Measurements from ENCODE around the gene PCDHGA5. TPM values are rescaled to one million over a fixed set of nuclear protein-coding genes. Genes with fewer than 3 reads are reported as not detected.
A peak's percentile ranks its signal among the peaks of the same experiment; 100 is the strongest.

PCDHGA5 gene
- total RNA-seq, 4 donors from 2014 or later: 0.38 to 2.3 (median 1.8) TPM

- intact Hi-C loops (cut with DNase I): no loop called here
- DNase-seq: no peak
- Histone ChIP-seq H3K36me3 (no peaks in the 10 kb centered on the region), H3K27me3 (peaks cover 0 to 75% (median 0%) of the 10 kb centered on the region in 4 donors), H3K4me3 (no peak overlapping the region), H3K27ac (no peak overlapping the region), H3K9me3 (peaks cover 5 to 100% (median 83%) of the 10 kb centered on the region in 3 donors), H3K4me1 (no peaks in the 10 kb centered on the region)
- no peak for TF ChIP-seq POLR2A (IDR thresholded peaks at IDR 0.05)
- TF ChIP-seq, protein P1, sequence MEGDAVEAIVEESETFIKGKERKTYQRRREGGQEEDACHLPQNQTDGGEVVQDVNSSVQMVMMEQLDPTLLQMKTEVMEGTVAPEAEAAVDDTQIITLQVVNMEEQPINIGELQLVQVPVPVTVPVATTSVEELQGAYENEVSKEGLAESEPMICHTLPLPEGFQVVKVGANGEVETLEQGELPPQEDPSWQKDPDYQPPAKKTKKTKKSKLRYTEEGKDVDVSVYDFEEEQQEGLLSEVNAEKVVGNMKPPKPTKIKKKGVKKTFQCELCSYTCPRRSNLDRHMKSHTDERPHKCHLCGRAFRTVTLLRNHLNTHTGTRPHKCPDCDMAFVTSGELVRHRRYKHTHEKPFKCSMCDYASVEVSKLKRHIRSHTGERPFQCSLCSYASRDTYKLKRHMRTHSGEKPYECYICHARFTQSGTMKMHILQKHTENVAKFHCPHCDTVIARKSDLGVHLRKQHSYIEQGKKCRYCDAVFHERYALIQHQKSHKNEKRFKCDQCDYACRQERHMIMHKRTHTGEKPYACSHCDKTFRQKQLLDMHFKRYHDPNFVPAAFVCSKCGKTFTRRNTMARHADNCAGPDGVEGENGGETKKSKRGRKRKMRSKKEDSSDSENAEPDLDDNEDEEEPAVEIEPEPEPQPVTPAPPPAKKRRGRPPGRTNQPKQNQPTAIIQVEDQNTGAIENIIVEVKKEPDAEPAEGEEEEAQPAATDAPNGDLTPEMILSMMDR (IDR thresholded peaks at IDR 0.05): no peak
Observed at GRCh38 chr5:141362719-141363118, 1.2 kb upstream of the PCDHGA5 start.

- no peak for DNase-seq
- intact Hi-C loops (cut with DNase I): no loop called here
- TF ChIP-seq POLR2A (IDR thresholded peaks at IDR 0.05): no peak
- TF ChIP-seq, protein P1 (IDR thresholded peaks at IDR 0.05): no peak
- Histone ChIP-seq H3K36me3 (no peaks in the 10 kb centered on the region), H3K4me1 (no peaks in the 10 kb centered on the region), H3K9me3 (peaks cover 0 to 99% (median 80%) of the 10 kb centered on the region in 3 donors), H3K27me3 (peaks cover 0 to 74% (median 0%) of the 10 kb centered on the region in 4 donors), H3K27ac (no peak overlapping the region), H3K4me3 (peak overlapping the region in 1 of 4 donors; percentile 25)
- 39 to 41% methylated on average over 10 of the region's 46 CpGs for WGBS, 2 donors
Observed at GRCh38 chr5:141366016-141366896, 2.3 kb downstream of the PCDHGA5 start.

DNA sequence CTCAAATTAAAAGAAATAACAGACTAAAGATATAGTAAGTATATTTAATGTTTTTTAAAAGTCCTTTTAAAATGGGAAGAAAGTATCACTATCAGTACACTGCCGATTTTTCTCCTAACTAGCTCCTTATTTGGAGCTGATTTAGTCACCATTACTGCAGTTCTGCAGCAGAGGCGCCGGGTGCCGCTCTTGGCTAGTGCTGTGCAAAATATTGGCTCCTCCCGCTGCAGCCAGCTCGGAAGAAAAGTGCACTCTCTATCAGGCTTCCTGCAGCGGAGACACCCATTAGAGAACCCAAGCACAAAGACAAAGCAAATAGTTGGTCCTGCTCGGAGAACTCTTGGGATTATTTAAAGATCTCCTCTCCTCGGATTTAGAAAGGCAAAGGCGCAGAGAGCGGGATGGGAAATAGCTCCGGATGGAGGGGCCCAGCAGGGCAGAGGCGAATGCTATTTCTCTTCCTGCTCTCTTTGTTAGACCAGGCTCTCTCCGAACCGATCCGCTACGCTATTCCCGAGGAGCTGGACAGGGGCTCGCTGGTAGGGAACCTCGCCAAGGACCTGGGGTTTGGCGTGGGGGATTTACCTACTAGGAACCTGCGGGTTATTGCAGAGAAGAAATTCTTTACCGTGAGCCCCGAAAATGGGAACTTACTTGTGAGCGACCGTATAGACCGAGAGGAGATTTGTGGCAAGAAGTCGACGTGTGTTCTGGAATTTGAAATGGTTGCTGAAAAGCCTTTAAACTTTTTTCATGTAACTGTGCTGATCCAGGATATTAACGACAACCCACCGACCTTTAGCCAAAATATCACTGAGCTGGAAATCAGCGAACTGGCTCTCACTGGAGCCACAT lies 6.3 kb downstream of the PCDHGA5 start, which contains the start of gene PCDHGB3:
Gene PCDHGB3 (plus strand): TSS at position 249 of the 855 bp plus-strand sequence. CDS start 153 bp downstream, at position 402.
- Histone ChIP-seq H3K36me3 (no peaks in the 10 kb centered on the region), H3K4me1 (no peaks in the 10 kb centered on the region), H3K27ac (no peak within 1 kb of the TSS), H3K9me3 (peaks cover 0 to 99% (median 85%) of the 10 kb centered on the region in 3 donors), H3K4me3 (peak within 1 kb of the TSS in 2 of 4 donors; percentile 28 to 47), H3K27me3 (peaks cover 0 to 50% (median 0%) of the 10 kb centered on the region in 4 donors)
- intact Hi-C loops (cut with DNase I): no loop called here
- 23 to 32% methylated on average over 26 to 27 of the region's 32 CpGs for WGBS, 2 donors
- DNase-seq: no peak
- no peak for TF ChIP-seq POLR2A (IDR thresholded peaks at IDR 0.05)
- TF ChIP-seq, protein P1 (IDR thresholded peaks at IDR 0.05): peak in 1 of 6 experiments; percentile 31

DNA sequence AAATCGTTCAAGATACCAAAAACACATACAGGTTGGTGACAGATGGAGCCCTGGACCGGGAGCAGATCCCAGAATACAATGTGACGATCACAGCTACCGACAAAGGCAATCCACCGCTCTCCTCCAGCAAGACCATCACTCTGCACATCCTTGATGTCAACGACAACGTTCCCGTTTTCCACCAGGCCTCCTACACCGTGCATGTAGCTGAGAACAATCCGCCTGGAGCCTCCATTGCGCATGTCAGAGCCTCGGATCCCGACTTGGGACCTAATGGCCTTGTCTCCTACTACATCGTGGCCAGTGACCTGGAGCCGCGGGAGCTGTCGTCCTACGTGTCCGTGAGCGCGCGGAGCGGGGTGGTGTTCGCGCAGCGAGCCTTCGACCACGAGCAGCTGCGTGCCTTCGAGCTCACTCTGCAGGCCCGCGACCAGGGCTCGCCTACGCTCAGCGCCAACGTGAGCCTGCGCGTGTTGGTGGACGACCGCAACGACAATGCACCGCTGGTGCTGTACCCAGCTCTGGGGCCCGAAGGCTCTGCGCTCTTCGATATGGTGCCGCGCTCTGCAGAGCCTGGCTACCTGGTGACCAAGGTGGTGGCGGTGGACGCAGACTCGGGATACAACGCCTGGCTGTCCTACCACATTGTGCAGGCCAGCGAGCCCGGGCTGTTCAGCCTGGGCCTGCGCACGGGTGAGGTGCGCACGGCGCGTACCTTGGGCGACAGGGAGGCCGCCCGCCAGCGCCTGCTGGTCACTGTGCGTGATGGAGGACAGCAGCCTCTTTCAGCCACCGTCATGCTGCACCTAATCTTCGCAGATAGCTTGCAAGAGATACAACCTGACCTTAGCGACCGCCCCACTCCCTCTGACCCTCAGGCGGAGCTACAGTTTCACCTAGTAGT lies 7.9 kb downstream of the PCDHGA5 start:
- H3K4me1 ChIP-seq: no peaks in the 10 kb centered on the region
- TF ChIP-seq POLR2A (IDR thresholded peaks at IDR 0.05): no peak
- TF ChIP-seq, protein P1 (IDR thresholded peaks at IDR 0.05): no peak
- WGBS, 2 donors: 35 to 59% methylated on average over 12 to 27 of the region's 69 CpGs
- H3K4me3 ChIP-seq: peak overlapping the region in 1 of 4 donors; percentile 9
- no peak overlapping the region for H3K27ac ChIP-seq
- peaks cover 0 to 35% (median 0%) of the 10 kb centered on the region in 4 donors for H3K27me3 ChIP-seq
- intact Hi-C loops (cut with DNase I): no loop called here
- no peaks in the 10 kb centered on the region for H3K36me3 ChIP-seq
- DNase-seq: no peak
- H3K9me3 ChIP-seq: peaks cover 0 to 98% (median 82%) of the 10 kb centered on the region in 3 donors
